Lung microvascular endothelial cell (primary cell): ENCODE measurements around the gene APOBEC3A. TPM values are rescaled to one million over a fixed set of nuclear protein-coding genes. Genes with fewer than 3 reads are reported as not detected.
"Not testable (repeated sequence)": the region's sequence is repeated elsewhere in the genome, so short reads cannot be mapped to it uniquely, and the experiment has no call there.

ENCODE experiments used
- DNase-seq, 2 donors: peaks; one replicate each; pipeline versions ENCODE4 v3.0.0 to v3.0.0-alpha.2; 2010; ENCODE audit warnings: low read depth in 2 of 2
- total RNA-seq: library from RNA; depleted of rRNA; stranded (reverse); fragments of >200 nt; gene quantifications from 2 replicates; pipeline ENCODE4 v1.2.1, GENCODE V29; 2014

The APOBEC3A gene
- total RNA-seq, 1 donor from 2014 or later = not detected

DNA sequence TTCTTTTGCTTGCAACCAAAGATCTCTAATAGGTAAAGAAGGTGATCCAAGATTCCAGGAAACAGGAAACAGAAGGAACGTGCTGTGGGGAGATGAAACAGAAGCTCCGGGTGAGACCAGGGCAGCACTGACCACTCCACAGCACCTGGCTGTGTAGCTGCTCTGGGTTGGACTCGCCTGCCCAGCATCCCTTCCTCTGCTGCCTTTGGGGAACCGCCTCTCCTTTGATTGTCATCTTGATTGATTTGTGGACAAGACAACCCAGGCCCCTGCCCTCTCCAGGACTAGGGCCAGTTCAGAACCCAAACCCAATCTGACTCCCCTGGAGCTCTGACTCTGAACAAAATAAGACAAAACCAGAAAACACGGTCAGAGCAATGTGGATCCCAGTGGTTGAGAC lies 14.7 kb upstream of the APOBEC3A start:
- DNase-seq = no peak

DNA sequence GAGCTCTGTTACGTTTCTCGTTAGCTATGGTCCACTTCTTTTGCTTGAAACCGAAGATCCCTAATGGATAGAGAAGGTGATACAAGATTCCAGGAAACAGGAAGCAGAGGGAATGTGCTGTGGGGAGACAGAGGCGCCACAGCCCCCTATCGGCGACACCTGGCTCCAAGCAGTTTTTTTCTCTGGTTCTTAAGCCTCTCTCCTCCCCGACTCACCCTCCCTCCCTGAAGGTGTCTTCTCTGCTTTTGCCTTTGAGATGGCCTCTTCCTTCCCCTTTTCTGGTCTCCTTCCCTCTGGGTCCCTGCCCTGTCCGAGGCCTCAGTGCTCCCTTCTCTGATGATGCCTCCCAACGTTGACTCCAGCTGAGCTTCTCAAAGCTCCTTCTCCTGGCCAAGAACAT lies 14.2 kb upstream of the APOBEC3A start:
- no peak for DNase-seq

DNA sequence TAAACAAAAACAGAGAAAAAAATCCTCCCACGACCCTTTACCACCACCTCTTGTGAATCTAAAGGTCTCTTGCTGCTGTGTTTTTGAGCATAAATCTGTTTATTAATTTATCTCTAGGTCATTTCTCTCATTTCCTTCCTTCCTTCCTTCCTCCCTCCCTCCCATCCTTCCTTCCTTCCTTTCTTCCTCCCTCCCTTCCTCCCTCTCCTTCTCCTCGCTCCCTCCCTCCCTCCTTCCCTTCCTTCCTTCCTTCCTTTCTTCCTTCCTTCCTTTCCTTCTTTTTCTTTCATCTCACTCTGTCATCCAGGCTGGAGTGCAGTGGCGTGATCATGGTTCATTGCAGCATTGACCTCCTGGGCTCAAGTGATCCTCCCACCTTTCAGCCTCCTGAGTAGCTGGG lies 13.5 kb upstream of the APOBEC3A start:
- no peak for DNase-seq

DNA sequence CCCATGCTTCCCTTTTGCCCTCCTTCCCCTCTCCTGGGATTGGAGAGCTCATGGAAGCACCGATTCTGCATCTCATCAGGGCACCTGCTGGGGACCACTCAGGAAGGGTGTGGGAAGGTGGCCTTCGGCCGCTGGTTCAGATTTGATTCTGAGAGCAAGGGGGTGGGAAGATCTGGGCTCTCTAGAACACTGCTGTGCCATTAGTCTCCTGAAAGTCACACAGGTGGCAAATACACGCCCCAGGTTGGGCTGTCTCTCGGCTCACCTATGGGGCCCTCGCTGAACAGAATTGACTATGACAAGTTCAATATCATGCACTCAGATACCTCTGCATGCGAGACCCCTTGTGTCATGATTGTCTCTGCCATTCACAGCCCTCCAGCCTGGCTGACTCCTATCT lies 12.8 kb upstream of the APOBEC3A start:
- no peak for DNase-seq

DNA sequence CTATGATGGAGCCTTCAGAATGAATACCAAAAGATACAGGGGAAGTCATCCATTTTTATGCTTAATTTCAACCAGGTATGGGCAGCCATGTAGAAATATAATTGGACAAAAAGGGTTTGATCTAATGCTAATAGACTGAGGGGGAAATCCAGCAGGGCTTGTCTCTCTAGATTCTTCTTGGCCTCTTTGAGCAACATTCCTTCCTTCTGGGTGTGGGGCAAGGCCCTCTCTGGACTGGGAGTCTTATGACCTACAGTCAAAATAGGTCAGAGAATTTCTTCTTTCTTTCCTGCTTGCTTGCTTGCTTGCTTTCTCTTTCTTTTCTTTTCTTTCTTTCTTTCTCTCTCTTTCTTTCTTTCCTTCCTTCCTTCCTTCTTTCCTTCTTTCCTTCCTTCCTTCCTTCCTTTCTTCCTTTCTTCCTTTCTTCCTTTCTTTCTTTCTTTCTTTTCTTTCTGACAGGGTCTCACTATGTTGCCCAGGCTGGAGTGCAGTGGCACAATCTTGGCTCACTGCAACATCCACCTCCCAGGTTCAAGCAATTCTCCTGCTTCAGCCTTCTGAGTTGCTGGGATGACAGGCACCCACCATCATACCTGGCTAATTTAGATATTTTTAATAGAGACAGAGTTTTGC lies 11.6 kb upstream of the APOBEC3A start:
- not testable (repeated sequence) for DNase-seq

DNA sequence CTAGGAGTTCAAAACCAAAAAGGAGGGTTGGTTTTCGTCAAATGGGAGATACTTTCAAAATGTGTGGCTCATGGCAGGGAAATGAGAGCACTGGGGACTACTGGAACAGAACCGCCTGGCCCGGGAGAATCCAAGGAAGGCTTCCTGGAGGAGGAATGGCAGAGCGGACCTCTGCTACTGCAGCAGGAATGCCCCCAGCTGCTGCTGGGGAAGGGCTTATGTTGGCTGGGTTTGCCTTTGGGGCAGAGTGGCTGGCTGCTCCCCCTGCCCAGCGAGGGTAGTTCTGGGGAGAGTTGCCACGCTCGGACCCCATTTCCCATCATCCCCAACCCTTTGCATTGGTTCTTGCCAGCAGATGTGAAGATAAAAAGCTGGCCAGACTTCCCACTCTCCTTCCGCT lies 10.6 kb upstream of the APOBEC3A start:
- DNase-seq = no peak

DNA sequence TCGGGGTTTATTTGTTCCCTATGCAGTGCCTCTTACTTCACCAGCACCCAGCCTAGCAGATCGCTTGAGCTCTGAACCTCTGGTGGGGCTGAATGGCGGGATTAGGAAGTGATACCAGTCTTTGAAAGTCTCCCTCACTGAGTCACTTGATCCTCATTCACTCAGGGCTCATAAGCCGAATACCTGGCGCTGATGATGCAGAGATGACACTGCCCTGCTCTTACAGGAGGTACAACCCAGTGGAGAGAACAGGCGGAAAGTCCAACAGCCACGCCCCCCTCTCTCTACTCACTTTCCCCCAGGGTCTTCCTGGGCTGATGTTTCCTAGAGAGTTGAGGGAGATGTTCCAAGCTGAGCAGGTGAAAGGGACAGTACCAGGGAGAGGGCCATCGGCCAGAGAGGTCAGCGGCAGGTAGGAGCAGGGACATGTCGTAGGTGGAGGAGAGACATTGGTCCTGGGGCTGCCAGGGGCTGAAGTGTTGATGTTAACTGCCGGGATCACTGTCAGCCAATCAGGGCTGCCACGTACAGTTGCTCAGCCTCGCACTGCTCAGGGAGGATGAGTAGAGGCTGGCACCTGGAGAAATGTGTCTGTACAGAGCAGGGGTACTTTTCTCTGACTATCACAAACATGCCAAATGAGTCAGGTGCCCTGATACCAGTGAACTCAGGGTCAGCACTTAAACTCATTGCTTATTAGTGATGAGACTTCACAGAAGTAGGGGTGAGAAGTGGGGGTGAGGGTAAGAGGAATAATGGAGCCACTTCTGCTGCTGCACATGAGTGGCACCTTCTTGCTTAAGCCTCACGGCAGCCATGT lies 9.9 kb upstream of the APOBEC3A start:
- no peak for DNase-seq

DNA sequence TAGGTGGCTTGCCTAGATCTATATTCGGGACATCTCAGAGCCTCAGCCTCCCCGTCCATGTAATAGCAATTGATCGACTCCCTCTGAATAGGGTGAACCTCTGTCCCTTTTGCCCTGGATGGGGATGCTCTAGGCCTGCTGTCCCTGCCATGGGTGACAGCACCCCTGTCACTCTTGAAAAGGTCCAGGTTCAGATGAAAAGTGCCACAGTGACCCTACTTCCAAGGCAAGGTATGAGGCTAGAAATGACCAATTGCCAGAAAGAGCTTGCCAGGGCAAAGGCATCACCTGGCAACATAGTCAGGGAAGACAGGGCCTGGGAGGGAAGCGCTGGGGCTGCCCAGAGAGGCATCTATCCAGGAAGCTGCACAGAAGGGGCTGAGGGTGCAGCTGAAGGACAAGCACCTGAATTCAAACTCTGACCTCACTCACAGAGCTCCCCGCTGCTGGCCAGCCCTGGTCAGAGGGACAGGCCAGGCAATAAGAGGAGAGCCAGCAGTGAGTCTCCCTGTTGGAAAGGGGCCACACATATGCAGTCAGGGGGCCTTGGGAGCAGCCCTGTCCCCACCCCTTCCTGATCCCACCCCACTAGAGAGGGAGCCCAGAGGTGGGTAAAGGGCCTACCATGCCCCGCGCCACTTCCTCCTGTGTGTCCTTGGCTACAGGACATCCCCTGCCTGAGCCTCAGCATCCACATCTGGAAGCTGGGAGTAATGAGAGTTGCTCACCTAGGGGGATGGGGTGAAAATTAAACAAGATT lies 9.0 kb upstream of the APOBEC3A start:
- no peak for DNase-seq

DNA sequence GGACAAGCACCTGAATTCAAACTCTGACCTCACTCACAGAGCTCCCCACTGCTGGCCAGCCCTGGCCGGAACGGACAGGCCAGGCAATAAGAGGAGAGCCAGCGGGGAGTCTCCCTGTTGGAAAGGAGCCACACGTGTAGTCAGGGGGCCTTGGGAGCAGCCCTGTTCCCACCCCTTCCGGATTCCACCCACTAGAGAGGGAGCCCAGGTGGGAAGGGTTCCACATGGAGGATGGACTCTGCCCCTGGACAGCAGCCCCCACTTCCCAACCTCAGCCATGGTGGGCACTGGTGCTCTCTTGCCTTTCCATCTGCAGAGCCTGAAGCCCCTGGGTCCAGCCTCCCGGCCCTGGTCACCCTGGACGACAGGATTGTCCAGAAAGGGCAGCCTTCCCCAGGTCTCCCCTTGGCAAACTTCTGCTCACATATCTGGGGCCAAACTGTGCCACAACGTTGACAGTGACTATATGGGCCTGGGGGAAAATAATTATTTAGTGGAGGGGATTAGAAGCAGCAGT lies 7.5 kb upstream of the APOBEC3A start:
- no peak for DNase-seq

DNA sequence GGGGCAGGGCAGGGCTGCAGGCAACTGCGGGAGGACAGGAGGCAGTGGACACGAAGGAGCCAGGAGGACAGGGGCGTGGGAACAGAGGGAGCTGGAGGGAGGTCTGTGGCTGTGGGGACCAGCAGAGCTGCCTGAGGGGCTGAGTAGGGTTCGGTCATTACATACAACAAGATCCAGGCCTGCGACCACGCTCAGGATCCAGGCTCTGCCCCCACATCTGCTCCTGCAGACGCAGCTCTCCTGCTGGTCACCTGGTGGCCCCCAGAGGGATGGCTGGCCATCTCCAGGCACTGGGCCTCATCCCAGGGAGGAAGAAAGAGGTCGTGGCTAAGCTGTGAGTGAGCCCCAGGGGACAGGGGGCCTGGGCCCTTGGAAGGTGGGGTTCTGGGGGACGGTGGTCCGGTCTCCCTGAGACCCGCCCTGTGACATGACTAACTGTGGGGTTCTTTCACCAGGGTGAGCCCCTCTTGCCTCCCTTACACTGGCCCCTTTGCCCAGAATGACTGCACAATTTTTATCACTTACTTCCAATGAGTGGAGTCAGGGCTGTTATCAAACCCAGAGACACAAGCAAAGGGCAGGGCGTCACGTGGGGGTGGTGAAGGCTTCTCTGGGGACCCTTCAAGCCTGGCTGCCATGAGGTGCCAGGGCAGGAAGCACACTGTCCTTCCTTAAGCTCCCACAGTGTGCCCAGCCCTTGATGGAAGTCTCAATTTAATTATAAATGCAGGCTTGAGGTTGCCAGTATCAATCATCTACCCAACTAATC lies 6.7 kb upstream of the APOBEC3A start:
- DNase-seq = no peak

DNA sequence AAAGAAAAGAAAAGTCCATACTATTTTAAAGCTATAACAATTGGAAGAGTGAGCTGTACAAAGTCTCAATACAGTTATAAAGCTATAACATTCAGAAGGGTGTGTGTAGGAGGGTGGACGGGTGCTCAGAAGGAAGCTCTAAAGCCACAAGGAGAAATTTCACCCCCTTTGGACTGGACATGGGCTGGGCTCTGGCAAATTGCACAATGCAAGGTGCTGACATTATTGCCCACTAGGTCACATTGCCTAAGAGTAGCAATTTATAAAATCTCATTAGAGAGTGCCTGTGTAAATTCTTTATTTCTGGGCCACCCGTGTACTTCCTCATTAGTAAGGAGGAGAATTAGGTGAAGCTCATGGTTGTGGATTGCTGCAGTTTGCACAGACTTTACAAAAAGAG lies 5.7 kb upstream of the APOBEC3A start:
- DNase-seq = no peak

DNA sequence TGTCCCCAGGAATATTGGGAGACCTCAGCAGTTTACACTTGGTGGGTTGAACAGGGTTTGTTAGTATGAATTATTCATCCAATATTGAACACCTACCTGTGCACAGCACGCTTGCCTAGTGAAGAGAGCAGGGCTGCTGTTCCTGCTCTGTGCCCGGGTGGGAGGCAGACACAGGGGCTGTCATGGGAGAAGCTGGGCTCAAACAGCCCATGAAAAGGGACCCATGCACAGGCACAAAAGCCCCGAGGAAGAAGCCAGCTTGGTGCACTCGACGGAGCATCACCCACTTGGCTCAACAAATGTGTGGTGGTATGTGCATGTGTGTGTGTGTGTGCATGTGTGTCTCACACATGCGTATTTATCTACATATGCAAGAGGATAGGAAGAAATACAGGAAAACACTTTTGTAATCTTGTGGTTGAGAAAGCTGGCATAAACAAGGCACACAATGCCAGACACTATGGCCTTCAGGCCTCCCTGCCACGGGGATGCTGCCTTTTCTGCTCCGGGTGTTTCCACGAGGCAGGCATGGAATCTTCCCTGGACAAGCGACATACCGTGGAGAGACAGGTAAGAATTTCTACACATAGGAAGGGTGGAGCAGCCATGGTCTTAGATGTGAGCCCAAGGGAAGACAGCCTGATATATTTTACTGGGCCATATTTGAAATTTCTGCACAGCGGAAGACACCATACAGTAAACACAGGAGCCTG lies 5.0 kb upstream of the APOBEC3A start:
- DNase-seq = no peak

DNA sequence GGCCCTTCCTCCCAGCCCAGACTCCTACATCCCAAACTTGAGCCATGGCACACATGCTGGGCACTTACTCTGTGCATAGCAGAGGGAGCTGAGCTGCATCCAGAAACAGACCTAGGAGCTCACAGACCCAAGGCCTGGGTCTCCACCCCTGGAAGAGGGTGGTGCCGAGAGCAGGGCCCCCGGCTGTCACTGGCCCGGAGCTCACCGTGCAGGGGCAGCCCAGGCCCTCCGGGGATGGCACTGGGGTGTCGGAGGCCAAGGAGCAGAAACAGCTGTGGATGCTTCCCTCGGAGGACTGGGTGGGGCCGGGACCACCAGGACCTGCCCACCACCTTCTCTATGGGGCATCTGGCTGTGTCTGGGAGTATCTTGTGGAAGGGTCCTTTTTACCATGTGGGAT lies 4.3 kb upstream of the APOBEC3A start:
- DNase-seq = no peak

DNA sequence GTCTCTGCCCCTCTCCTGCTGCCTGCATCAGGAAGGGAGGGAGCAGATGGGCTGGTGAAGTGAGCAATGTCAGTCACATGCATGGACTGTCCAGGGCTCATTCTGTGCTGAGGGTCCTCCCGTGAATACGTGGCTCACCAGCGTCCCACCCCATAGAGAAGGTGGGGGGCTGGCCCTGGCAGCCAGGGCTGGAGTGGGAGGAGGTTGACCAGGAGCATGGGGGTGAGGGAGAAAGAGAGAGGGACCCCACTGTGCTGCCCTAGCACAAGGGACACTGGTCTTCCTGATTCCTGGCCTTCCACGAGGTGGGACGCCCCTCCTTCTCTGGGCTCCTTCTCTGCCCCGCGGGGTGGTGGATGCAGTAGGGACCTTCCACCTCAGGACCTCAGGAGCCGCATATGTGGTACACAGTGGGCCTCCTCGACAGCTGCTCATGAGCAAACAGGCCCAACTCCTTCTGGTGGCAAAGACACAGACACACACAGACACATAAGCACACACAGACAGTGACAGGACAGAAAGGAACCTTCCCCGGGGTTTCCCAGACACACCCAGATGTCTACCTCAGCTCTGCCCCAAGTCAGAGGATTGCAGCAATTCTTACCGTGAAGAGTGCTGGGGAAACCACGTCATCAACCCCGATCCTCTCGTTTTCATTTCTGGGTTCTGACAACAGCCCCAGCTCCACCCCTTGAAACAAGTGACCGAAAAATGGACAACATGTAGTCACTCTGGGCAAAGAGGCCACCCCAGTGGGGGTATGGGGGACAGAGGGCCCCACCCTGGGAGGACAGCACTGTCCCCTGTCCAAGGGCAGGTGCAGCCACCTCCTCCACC lies 3.6 kb upstream of the APOBEC3A start:
- no peak for DNase-seq

DNA sequence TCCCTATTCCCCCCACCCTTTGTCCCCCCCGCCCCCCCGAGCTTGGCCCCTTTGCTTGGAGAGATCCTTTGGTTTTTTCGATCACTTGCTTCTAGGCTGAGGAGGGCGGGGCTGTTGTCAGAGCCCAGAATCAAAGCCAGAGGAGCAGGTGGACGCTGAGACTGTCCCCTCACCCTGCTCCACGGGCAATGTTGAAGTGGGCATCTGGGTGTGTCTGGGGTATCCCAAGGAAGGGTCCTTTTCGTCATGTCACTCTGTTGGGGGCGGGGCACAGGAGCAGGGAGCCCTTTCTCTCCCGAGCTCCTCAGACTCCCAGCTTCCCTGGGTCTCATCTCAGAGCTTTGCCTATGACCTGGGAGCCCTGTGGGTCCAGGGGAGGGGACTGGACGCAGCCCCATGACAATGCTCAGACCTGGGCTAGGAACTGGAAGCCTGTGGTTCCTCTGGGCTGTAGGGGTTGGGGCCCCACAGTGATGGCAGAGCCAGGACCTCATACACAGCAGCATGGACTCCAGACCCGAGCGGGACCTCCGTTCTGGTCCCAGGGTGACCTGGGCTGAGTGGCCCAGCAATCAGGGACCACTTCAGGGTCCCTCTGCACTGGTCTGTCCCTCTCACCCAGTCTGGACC lies 2.9 kb upstream of the APOBEC3A start:
- DNase-seq = no peak

DNA sequence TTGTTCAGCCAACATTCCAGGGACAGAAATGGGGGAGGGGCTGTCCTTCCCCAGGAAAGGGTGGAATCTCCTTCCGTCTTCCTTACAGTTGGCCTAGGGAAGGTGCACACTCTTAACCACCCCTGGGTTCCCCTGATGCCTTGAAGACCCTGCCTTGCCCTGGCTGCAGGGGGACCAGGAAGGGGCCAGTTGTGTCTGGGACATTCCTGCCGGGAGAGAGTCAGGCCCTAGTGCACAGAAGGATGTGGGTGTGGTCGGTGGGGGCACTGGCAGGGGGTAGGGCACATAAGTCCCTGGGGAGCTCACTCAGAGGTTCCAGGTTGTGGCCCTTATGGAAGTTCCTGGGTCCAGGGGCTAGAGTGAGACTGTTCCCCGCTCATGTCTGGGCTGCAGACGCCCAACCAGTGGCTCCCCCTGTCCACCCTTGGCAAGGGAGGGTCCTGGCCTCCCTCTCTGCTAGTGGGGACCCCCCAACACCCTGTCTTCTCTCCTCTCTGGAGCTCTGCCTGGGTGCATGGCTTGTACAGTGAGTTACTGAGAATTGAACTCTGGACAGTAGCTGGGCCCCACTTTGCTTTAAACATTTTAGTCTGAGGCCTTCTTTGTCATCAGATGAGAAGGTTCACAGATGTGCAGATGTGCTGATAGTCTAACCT lies 2.0 kb upstream of the APOBEC3A start:
- no peak for DNase-seq

DNA sequence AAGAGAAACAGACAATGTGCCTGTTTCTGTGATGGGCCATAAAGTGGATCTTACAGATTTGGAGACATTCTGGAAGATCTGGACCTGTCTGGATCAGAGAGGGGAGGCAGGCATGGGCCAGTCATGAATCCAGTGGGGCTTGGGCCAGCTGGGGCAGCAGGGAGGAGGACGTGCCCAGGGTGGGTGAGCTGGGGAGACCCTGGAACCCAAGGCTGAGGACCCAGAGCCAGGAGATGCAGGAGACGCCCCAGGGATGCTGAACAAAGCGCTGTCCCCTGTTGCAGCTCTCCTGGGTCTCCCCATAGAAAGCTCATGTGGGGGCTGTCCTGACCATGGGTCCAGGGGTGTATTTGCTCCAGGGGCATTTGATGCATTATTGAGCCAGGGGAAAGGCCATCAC lies 1.5 kb upstream of the APOBEC3A start:
- no peak for DNase-seq

DNA sequence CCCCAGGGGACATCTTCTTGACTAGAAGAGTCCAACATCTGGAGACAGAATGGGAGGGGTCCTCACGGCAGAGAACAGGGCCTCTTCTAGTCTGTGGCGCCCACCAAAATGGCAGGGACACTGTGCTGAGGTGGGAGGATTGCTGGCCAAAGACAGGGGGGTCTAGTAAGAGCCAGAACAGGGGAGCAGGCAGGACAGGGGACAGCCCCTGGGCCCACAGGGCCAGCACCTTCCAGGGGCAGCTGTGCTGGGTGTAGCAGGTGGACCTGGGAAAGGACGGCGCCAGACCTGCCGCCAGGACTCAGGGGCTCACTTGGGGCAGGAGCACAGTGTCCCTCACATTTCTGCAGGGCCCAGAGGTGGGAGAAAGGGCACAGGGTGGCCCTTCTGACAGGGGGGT lies 858 bp upstream of the APOBEC3A start:
- DNase-seq = no peak
